Measurements from ENCODE around the gene RPP40.
"Not testable (repeated sequence)": the region's sequence is repeated elsewhere in the genome, so short reads cannot be mapped to it uniquely, and the experiment has no call there.

- not testable (repeated sequence) for TF ChIP-seq CTCF, POLR2A, EP300 (IDR thresholded peaks at IDR 0.05)
Measured at GRCh38 chr6:5033214-5033904, 29.5 kb upstream of the RPP40 start.
